ENCODE results near the gene PSG6.

- no peak for TF ChIP-seq CTCF (IDR thresholded peaks at IDR 0.05)
- TF ChIP-seq POLR2A (IDR thresholded peaks at IDR 0.05): no peak
These were observed 38.1 kb downstream of the PSG6 start, which contains the start of gene PSG1 for GRCh38 chr19:42879613-42880012.

All from thyroid gland (tissue), 4 donors.